K562 (cell line): Measurements from ENCODE around the gene PAFAH1B1. TPM values are rescaled to one million over a fixed set of nuclear protein-coding genes. Genes with fewer than 3 reads are reported as not detected.

Experiments used
- ATAC-seq: fragments of 200-7000 bp; cut with Tn5 transposase; 3 replicates; pipeline ENCODE4 v1.9.1; 2020; ENCODE audit warnings: moderate library complexity
- BruUV-seq: library from RNA; stranded (reverse); fragments of 400-500 nt; replicated peaks from 2 replicates; lab custom pipeline; 2021; lab: Mats Ljungman, UMichigan
- CTCF ChIA-PET: fragments of 300-600 bp; formaldehyde crosslinking; extraction: SDS; loops from one replicate; lab custom pipeline; 2021; ENCODE audit warnings: low intra/inter-chr PET ratio; lab: Yijun Ruan, JAX
- POLR2A ChIA-PET: fragments of 300-600, 350-650 bp; sonication (Branson Sonifier 250); formaldehyde crosslinking; extraction: SDS; loops from one replicate; lab custom pipeline; 2021; ENCODE audit warnings: antibody characterized with exemption, inconsistent platforms; lab: Yijun Ruan, JAX
- DNase-seq, 4 experiments: peaks; one replicate each; pipeline versions ENCODE4 v3.0.0 to v3.0.0-alpha.2; 2011 to 2018; ENCODE audit warnings: low spot score in 3 of 4, mixed read lengths in 3 of 4; ENCODE audit errors: extremely low read depth in 1 of 4
- FAIRE-seq: peaks from 2 replicates; lab custom pipeline; 2011; peaks lifted over from hg19 to GRCh38; lab: Jason Lieb, UNC
- H2AFZ ChIP-seq: 2 replicates; pipeline ENCODE4 v1.6.0; 2011; ENCODE audit warnings: low read depth, low read length, control low read depth, inconsistent platforms
- H3K27ac ChIP-seq: fragments of 200-600 bp; 3 replicates; pipeline ENCODE4 v1.8.0; 2011; ENCODE audit warnings: low read depth, mild to moderate bottlenecking, control low read depth, inconsistent platforms, low read length, moderate library complexity, mixed read lengths; ENCODE audit errors: extremely low read depth
- H3K27me3 ChIP-seq, 2 experiments: fragments of 300-600 bp in 1 of 2; 2 replicates in 1 of 2; 3 replicates in 1 of 2; pipeline versions ENCODE4 v1.6.0 to v1.8.0; 2011; ENCODE audit warnings: inconsistent platforms in 2 of 2, low read length in 2 of 2, mild to moderate bottlenecking in 1 of 2, mixed read lengths in 1 of 2, moderate library complexity in 1 of 2; ENCODE audit not compliant: control insufficient read depth in 2 of 2, insufficient read depth in 2 of 2
- H3K36me3 ChIP-seq: fragments of 300-600 bp; 3 replicates; pipeline ENCODE4 v1.8.0; 2011; ENCODE audit warnings: mild to moderate bottlenecking, low read length, inconsistent platforms; ENCODE audit not compliant: control insufficient read depth, insufficient read depth
- H3K4me1 ChIP-seq, 2 experiments: fragments of 200-600 bp in 1 of 2; replicated peaks in 1 of 2; 2 replicates in 1 of 2; 3 replicates in 1 of 2; pipeline versions ENCODE4 v1.5.1 to v1.8.0; 2011; ENCODE audit warnings: inconsistent platforms in 2 of 2, low read length in 2 of 2, mild to moderate bottlenecking in 1 of 2, mixed read lengths in 1 of 2, moderate library complexity in 1 of 2; ENCODE audit not compliant: control insufficient read depth in 2 of 2, insufficient read depth in 2 of 2
- H3K4me2 ChIP-seq: 2 replicates; pipeline ENCODE4 v1.6.1; 2011; ENCODE audit warnings: low read length, control low read depth, inconsistent platforms, mixed read lengths; ENCODE audit not compliant: insufficient read depth
- H3K4me3 ChIP-seq: fragments of 200-600 bp; sonication (generic), shearing (Covaris generic); 2 replicates; pipeline ENCODE4 v1.5.1; 2016; ENCODE audit warnings: control low read depth, inconsistent platforms
- H3K79me2 ChIP-seq: fragments of 200-600 bp; 3 replicates; pipeline ENCODE4 v1.8.0; 2011; ENCODE audit warnings: low read length, inconsistent platforms; ENCODE audit not compliant: control insufficient read depth, insufficient read depth
- H3K9ac ChIP-seq, 2 experiments: 2 replicates each; pipeline versions ENCODE4 v1.6.0 to v1.6.1; 2011; ENCODE audit warnings: low read depth in 2 of 2, low read length in 2 of 2, control low read depth in 1 of 2, inconsistent platforms in 1 of 2, mild to moderate bottlenecking in 1 of 2, mixed read lengths in 1 of 2; ENCODE audit not compliant: insufficient read depth in 1 of 2
- H3K9me1 ChIP-seq: one replicate; pipeline ENCODE4 v1.6.0; 2011; ENCODE audit warnings: inconsistent platforms, mild to moderate bottlenecking, low read length, moderate library complexity; ENCODE audit not compliant: control insufficient read depth, insufficient read depth
- H3K9me3 ChIP-seq: replicated peaks from 2 replicates; pipeline ENCODE4 v1.5.1; 2011; ENCODE audit warnings: low read depth, low read length, inconsistent platforms; ENCODE audit not compliant: control insufficient read depth, insufficient read depth
- H4K20me1 ChIP-seq: replicated peaks from 2 replicates; pipeline ENCODE4 v1.6.1; 2011; ENCODE audit warnings: low read length, inconsistent platforms, mixed read lengths; ENCODE audit not compliant: control insufficient read depth, insufficient read depth
- CEBPZ ChIP-seq: fragments of 150-350 bp; IDR thresholded peaks from 2 replicates; pipeline ENCODE4 v1.6.1; 2014; ENCODE audit warnings: low read depth, mild to moderate bottlenecking, low read length, borderline replicate concordance
- ELF2 ChIP-seq: fragments of 250-450 bp; sonication (Bioruptor Pico); IDR thresholded peaks from 2 replicates; pipeline ENCODE4 v1.5.0; 2021; ENCODE audit warnings: mild to moderate bottlenecking
- MBD1 ChIP-seq: fragments of 250-450 bp; sonication (Bioruptor Pico); IDR thresholded peaks from 2 replicates; pipeline ENCODE4 v1.8.0; 2022; ENCODE audit warnings: inconsistent platforms
- RERE ChIP-seq: sonication (generic); formaldehyde crosslinking; IDR thresholded peaks from 2 replicates; pipeline ENCODE4 v1.8.0; 2023; ENCODE audit warnings: missing genetic modification reagents, mild to moderate bottlenecking, borderline replicate concordance
- SREBF1 ChIP-seq: fragments of 150-350 bp; IDR thresholded peaks from 2 replicates; pipeline ENCODE4 v1.6.1; 2014; ENCODE audit warnings: antibody characterized with exemption, low read depth, low read length, borderline replicate concordance
- ZNF277 ChIP-seq: fragments of 250-450 bp; sonication (Bioruptor Pico); IDR thresholded peaks from 2 replicates; pipeline ENCODE4 v1.8.0; 2022; ENCODE audit warnings: inconsistent platforms, mild to moderate bottlenecking, moderate library complexity, borderline replicate concordance
- ZNF444 ChIP-seq: fragments of 250-450 bp; sonication (Bioruptor Pico); IDR thresholded peaks from 2 replicates; pipeline ENCODE4 v1.4.0; 2020; ENCODE audit warnings: mild to moderate bottlenecking, moderate library complexity
- WGBS: fragments of 100-300 bp; shearing (Covaris generic); methylation state at CpG from one replicate; pipeline ENCODE4 v1.1.6; 2016; ENCODE audit warnings: low coverage, mixed read lengths; ENCODE audit not compliant: insufficient coverage; ENCODE audit errors: missing lambda C conversion rate; 5-methylcytosine and 5-hydroxymethylcytosine counted together
- in situ Hi-C: fragments of 300-500 bp; cut with MboI; formaldehyde crosslinking; loops from 4 replicates; pipeline ENCODE4 v1.15.0; 2018; ENCODE audit warnings: inconsistent platforms, mixed read lengths
- intact Hi-C: fragments of 100-400 bp; cut with micrococcal nuclease; formaldehyde crosslinking; loops from 2 replicates; pipeline ENCODE4 v1.14.2; 2022
- polyA plus RNA-seq, 8 experiments: library from polyadenylated mRNA; depleted of rRNA in 4 of 8; stranded (reverse) in 5 of 8; unstranded in 3 of 8; fragments of >200 nt; fragmentation: Nextera tagmentation in 2 of 8; fragmentation: Illumina TruSeq in 1 of 8; extraction: Ambion mirVana in 2 of 8; extraction: Trizol in 1 of 8; gene quantifications; 2 replicates each; pipeline versions ENCODE4 v1.2.1 to v1.2.3, GENCODE V29; 2011 to 2014; ENCODE audit warnings: inconsistent platforms in 1 of 8, missing spikeins in 1 of 8
- total RNA-seq, 7 experiments: library from RNA; depleted of rRNA in 6 of 7; stranded (reverse); fragments of >200 nt in 6 of 7; fragmentation: Illumina TruSeq in 2 of 7; extraction: Trizol in 2 of 7; gene quantifications; 2 replicates each; pipeline versions ENCODE4 v1.2.1 to v1.2.3, GENCODE V29; 2011 to 2021; ENCODE audit warnings: low replicate concordance in 1 of 7

Gene PAFAH1B1
- total and polyA plus RNA-seq, 9 of the 15 experiments (the other 6 are each of a cell fraction or from before 2014, with no cell fraction given): 23.3 to 66.4 (median 40.2) TPM

GRCh38 chr17:2681650-2682049 is 88.2 kb downstream of the PAFAH1B1 start:
- ATAC-seq (no peak), DNase-seq (no peak), FAIRE-seq (no peak)
- WGBS: 84% methylated on average over 6 of the region's 7 CpGs
- Histone ChIP-seq H4K20me1 (no peaks in the 10 kb centered on the region), H3K36me3 (peaks cover 52% of the 10 kb centered on the region; the same call in 2 of the 3 replicates), H3K4me2 (no peak overlapping the region), H3K4me3 (no peak overlapping the region), H3K27me3 (no peaks in the 10 kb centered on the region), H2AFZ (no peak overlapping the region), H3K9ac (no peak overlapping the region), H3K9me1 (no peaks in the 10 kb centered on the region), H3K27ac (no peak overlapping the region), H3K9me3 (no peaks in the 10 kb centered on the region), H3K4me1 (peaks cover 0 to 5% of the 10 kb centered on the region in 2 experiments; a peak in 2 of 5 replicates), H3K79me2 (no peaks in the 10 kb centered on the region)
- in situ Hi-C loops: no loop called here
- intact Hi-C loops: no loop called here
- ChIA-PET CTCF (no interaction called here), POLR2A (no interaction called here)
- BruUV-seq: no TSS peak
- TF ChIP-seq SREBF1 (no peak), RERE (CRISPR knock-in tag) (no peak), CEBPZ (no peak), ZNF444 (CRISPR knock-in tag) (no peak), ZNF277 (CRISPR knock-in tag) (no peak), ELF2 (CRISPR knock-in tag) (no peak), MBD1 (CRISPR knock-in tag) (no peak)
